Measurements from ENCODE around the gene SLC25A48. TPM values are rescaled to one million over a fixed set of nuclear protein-coding genes. Genes with fewer than 3 reads are reported as not detected.

SLC25A48 gene
- total RNA-seq, 1 donor from 2014 or later, result not detected

DNA sequence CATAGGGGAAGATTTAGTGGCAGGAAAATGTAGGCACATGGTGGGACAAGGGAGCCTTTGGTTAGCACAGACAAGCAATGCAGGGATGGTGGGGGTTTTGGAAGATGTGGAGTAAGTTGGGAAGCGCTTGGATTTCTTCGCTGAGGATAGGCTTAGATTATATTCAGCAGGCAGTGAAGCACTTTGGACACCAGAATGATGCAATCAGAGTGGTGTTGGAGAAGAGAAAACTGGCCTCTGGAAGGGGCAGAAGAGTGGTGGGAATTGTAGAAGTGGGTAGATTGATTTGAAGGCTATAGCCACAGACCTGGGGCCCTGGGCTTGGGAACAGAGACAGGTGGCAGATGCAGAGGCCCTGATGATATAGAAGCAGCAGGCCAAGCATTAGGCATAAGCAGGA is 28.3 kb downstream of the SLC25A48 start:
- no peak for DNase-seq (ENCODE audit: extremely low spot score, unreplicated experiment)
- no peaks in the 10 kb centered on the region for H3K4me1 Mint-ChIP-seq (ENCODE audit: unreplicated experiment)
- no peak overlapping the region for H3K27ac Mint-ChIP-seq (ENCODE audit: unreplicated experiment)
- TF ChIP-seq, protein P1, sequence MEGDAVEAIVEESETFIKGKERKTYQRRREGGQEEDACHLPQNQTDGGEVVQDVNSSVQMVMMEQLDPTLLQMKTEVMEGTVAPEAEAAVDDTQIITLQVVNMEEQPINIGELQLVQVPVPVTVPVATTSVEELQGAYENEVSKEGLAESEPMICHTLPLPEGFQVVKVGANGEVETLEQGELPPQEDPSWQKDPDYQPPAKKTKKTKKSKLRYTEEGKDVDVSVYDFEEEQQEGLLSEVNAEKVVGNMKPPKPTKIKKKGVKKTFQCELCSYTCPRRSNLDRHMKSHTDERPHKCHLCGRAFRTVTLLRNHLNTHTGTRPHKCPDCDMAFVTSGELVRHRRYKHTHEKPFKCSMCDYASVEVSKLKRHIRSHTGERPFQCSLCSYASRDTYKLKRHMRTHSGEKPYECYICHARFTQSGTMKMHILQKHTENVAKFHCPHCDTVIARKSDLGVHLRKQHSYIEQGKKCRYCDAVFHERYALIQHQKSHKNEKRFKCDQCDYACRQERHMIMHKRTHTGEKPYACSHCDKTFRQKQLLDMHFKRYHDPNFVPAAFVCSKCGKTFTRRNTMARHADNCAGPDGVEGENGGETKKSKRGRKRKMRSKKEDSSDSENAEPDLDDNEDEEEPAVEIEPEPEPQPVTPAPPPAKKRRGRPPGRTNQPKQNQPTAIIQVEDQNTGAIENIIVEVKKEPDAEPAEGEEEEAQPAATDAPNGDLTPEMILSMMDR (IDR thresholded peaks at IDR 0.05), result no peak
- H3K9me3 Mint-ChIP-seq (ENCODE audit: unreplicated experiment), result no peaks in the 10 kb centered on the region
- H3K27me3 Mint-ChIP-seq (ENCODE audit: unreplicated experiment), result peaks cover 27% of the 10 kb centered on the region
- no peak overlapping the region for H3K4me3 Mint-ChIP-seq (ENCODE audit: unreplicated experiment)
- no peaks in the 10 kb centered on the region for H3K36me3 Mint-ChIP-seq (ENCODE audit: unreplicated experiment)

DNA sequence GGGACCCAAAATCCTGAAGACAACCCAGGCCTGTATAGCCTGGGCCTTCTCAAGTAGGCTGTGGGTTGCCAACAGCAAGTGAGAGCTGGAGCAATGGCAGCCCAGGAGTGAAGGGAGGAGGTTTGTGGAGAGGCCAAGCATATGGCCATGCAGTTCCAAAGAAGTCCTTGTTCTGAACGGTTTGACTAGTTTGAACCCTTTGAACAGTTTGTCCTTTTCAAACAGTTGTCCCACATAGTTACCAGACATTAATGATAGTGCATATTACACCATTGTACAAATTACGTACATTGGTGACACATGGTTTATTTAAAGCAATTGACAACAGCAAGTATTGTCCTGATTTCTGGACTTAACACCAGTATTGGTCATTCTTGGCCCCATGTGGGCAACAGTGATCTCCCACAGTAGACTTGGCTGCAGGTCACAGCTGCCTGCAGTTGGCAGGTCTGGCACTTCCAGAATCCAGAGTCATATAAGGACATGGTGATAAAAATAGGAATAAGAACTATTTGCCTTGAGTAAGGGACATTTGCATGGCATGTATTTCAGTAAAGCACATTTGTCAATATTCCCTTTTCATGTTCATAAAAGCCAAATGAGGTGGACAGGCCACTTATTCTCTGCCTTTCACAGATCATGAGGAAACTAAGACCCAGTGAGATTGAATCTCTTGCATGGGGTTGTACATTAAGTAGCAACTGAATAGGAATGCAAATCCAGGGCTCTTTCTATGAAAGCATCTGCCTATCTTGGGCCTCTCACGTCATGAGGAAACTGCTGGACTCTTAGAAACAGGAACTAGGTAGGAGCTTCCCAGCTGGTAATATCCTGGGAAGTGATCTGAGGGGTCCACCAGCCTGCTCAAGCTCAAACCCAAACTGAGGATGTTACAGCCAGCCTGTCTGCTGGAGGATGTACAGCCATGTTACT is 30.3 kb downstream of the SLC25A48 start:
- TF ChIP-seq, protein P1 (IDR thresholded peaks at IDR 0.05), result no peak
- DNase-seq (ENCODE audit: extremely low spot score, unreplicated experiment), result no peak
- H3K36me3 Mint-ChIP-seq (ENCODE audit: unreplicated experiment), result no peaks in the 10 kb centered on the region
- no peaks in the 10 kb centered on the region for H3K4me1 Mint-ChIP-seq (ENCODE audit: unreplicated experiment)
- H3K9me3 Mint-ChIP-seq (ENCODE audit: unreplicated experiment), result no peaks in the 10 kb centered on the region
- H3K27ac Mint-ChIP-seq (ENCODE audit: unreplicated experiment), result no peak overlapping the region
- peaks cover 33% of the 10 kb centered on the region for H3K27me3 Mint-ChIP-seq (ENCODE audit: unreplicated experiment)
- H3K4me3 Mint-ChIP-seq (ENCODE audit: unreplicated experiment), result no peak overlapping the region

DNA sequence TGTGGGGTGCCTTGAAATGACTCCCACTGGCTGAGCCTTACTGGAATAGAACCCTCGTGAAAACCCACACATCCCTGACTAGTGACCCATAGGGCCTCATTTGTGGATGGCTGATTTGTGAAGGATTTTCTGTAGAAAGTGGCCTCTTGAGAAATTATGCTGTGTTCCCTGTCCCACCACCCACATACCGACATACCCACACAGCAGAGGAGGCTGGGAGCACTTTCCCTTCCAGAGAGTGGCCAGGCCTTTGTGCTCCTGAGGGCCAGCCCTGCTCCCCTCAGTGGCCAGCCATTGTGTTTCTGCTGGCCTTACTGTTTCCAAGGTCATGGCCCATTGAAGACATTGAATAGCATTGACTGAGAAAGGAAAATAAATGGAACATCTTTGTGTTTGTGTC is 31.6 kb downstream of the SLC25A48 start:
- no peaks in the 10 kb centered on the region for H3K9me3 Mint-ChIP-seq (ENCODE audit: unreplicated experiment)
- DNase-seq (ENCODE audit: extremely low spot score, unreplicated experiment), result no peak
- H3K27ac Mint-ChIP-seq (ENCODE audit: unreplicated experiment), result no peak overlapping the region
- H3K36me3 Mint-ChIP-seq (ENCODE audit: unreplicated experiment), result no peaks in the 10 kb centered on the region
- TF ChIP-seq, protein P1 (IDR thresholded peaks at IDR 0.05), result no peak
- no peaks in the 10 kb centered on the region for H3K4me1 Mint-ChIP-seq (ENCODE audit: unreplicated experiment)
- no peak overlapping the region for H3K4me3 Mint-ChIP-seq (ENCODE audit: unreplicated experiment)
- H3K27me3 Mint-ChIP-seq (ENCODE audit: unreplicated experiment), result peaks cover 29% of the 10 kb centered on the region

DNA sequence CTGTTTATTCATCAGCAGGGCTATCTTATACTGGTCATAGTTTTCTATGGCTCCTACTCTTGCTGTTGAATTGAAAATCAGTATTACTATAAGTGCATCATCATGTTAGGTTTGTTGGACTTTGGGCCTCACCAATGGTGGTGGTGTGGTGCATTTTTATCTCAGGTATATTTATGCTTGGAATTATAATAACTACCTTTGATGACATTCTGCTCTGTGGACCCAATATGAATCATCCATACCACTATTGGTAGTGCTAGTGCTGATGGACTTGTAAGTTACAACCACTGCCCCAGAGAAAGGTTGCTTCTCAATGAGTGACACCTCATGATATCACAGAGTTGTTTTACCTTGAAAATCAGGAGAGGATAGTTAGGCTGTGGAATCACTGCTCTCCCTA is 33.1 kb downstream of the SLC25A48 start:
- Mint-ChIP-seq H3K27ac (ENCODE audit: unreplicated experiment) (no peak overlapping the region), H3K36me3 (ENCODE audit: unreplicated experiment) (no peaks in the 10 kb centered on the region), H3K27me3 (ENCODE audit: unreplicated experiment) (peaks cover 25% of the 10 kb centered on the region), H3K4me1 (ENCODE audit: unreplicated experiment) (no peaks in the 10 kb centered on the region), H3K9me3 (ENCODE audit: unreplicated experiment) (no peaks in the 10 kb centered on the region), H3K4me3 (ENCODE audit: unreplicated experiment) (no peak overlapping the region)
- DNase-seq (ENCODE audit: extremely low spot score, unreplicated experiment), result no peak
- TF ChIP-seq, protein P1 (IDR thresholded peaks at IDR 0.05), result no peak

DNA sequence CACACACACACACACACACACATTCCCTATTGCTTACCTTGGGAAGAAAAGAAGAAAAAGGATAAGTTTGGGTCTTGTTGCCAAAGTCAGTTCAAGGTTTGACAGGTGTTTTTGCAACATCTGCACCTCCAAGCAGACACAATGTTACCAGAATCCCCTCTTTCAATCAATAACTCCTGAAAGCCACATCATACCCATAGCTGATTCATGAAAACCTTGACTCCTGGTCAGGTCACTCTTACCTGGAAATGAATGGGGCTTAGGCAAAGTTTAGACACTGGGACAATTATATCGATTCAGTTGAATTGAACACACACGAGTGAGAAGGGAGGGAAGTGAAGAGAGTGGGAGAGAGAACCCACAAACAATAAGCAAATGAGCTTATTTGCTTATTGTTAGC is 34.2 kb downstream of the SLC25A48 start:
- TF ChIP-seq, protein P1 (IDR thresholded peaks at IDR 0.05), result no peak
- no peak overlapping the region for H3K27ac Mint-ChIP-seq (ENCODE audit: unreplicated experiment)
- no peaks in the 10 kb centered on the region for H3K36me3 Mint-ChIP-seq (ENCODE audit: unreplicated experiment)
- H3K27me3 Mint-ChIP-seq (ENCODE audit: unreplicated experiment), result peaks cover 17% of the 10 kb centered on the region
- no peak overlapping the region for H3K4me3 Mint-ChIP-seq (ENCODE audit: unreplicated experiment)
- H3K9me3 Mint-ChIP-seq (ENCODE audit: unreplicated experiment), result no peaks in the 10 kb centered on the region
- DNase-seq (ENCODE audit: extremely low spot score, unreplicated experiment), result no peak
- no peaks in the 10 kb centered on the region for H3K4me1 Mint-ChIP-seq (ENCODE audit: unreplicated experiment)

Measured in osteocyte (in vitro differentiated cells).